LNCAP (cell line): ENCODE results near the gene LAMA2.

Experiments
- CTCF ChIP-seq: fragments of 450-650 bp; IDR thresholded peaks from 2 replicates; pipeline ENCODE4 v1.5.1; 2017; ENCODE audit warnings: mild to moderate bottlenecking

The LAMA2 gene

GRCh38 chr6:129133770-129134192, 250.8 kb downstream of the LAMA2 start:
- no peak for TF ChIP-seq CTCF

- TF ChIP-seq CTCF: no peak
Observed at GRCh38 chr6:129134535-129134934, 251.6 kb downstream of the LAMA2 start.

- no peak for TF ChIP-seq CTCF
Observed at GRCh38 chr6:129135451-129135850, 252.5 kb downstream of the LAMA2 start.

- no peak for TF ChIP-seq CTCF
Observed at GRCh38 chr6:129136751-129137150, 253.8 kb downstream of the LAMA2 start.

GRCh38 chr6:129138739-129139405, 255.9 kb downstream of the LAMA2 start:
- TF ChIP-seq CTCF: no peak

GRCh38 chr6:129140526-129140925, 257.6 kb downstream of the LAMA2 start:
- TF ChIP-seq CTCF: no peak

GRCh38 chr6:129141499-129141898, 258.6 kb downstream of the LAMA2 start:
- no peak for TF ChIP-seq CTCF

- no peak for TF ChIP-seq CTCF
Observed at GRCh38 chr6:129146902-129147301, 264.0 kb downstream of the LAMA2 start.
